GM12892 (cell line): ENCODE measurements around the gene CNTN6.

Experiments
- DNase-seq: peaks from one replicate; pipeline ENCODE4 v3.0.0; 2011; ENCODE audit not compliant: insufficient read length
- FAIRE-seq: peaks from 2 replicates; lab custom pipeline; 2011; peaks lifted over from hg19 to GRCh38; lab: Jason Lieb, UNC
- POLR2A ChIP-seq: IDR thresholded peaks from 2 replicates; pipeline ENCODE4 v1.6.1; 2011; ENCODE audit warnings: low read depth, low read length, control low read depth
- POLR2AphosphoS5 ChIP-seq: IDR thresholded peaks from 2 replicates; pipeline ENCODE4 v1.6.1; 2011; ENCODE audit warnings: low read depth, low read length, control low read depth
- TAF1 ChIP-seq: IDR thresholded peaks from 2 replicates; pipeline ENCODE4 v1.6.1; 2011; ENCODE audit warnings: low read depth, mild to moderate bottlenecking, control low read depth, low read length, borderline replicate concordance

Gene CNTN6

GRCh38 chr3:1446531-1446930 is 353.7 kb downstream of the CNTN6 start:
- TF ChIP-seq POLR2AphosphoS5, result no peak
- no peak for TF ChIP-seq POLR2A
- TF ChIP-seq TAF1, result no peak
- DNase-seq, result no peak
- FAIRE-seq, result no peak

- DNase-seq (no peak), FAIRE-seq (no peak)
- no peak for TF ChIP-seq POLR2A
- no peak for TF ChIP-seq POLR2AphosphoS5
- TF ChIP-seq TAF1, result no peak
These were observed 354.6 kb downstream of the CNTN6 start for GRCh38 chr3:1447452-1447851.

- FAIRE-seq, result no peak
- DNase-seq, result no peak
- no peak for TF ChIP-seq TAF1
- no peak for TF ChIP-seq POLR2A
- no peak for TF ChIP-seq POLR2AphosphoS5
These were observed 355.6 kb downstream of the CNTN6 start for GRCh38 chr3:1448443-1448842.
